Measurements from ENCODE around the gene GALNT9. TPM values are rescaled to one million over a fixed set of nuclear protein-coding genes. Genes with fewer than 3 reads are reported as not detected.

GALNT9 gene
- total RNA-seq, 1 experiment from 2014 or later: not detected

DNA sequence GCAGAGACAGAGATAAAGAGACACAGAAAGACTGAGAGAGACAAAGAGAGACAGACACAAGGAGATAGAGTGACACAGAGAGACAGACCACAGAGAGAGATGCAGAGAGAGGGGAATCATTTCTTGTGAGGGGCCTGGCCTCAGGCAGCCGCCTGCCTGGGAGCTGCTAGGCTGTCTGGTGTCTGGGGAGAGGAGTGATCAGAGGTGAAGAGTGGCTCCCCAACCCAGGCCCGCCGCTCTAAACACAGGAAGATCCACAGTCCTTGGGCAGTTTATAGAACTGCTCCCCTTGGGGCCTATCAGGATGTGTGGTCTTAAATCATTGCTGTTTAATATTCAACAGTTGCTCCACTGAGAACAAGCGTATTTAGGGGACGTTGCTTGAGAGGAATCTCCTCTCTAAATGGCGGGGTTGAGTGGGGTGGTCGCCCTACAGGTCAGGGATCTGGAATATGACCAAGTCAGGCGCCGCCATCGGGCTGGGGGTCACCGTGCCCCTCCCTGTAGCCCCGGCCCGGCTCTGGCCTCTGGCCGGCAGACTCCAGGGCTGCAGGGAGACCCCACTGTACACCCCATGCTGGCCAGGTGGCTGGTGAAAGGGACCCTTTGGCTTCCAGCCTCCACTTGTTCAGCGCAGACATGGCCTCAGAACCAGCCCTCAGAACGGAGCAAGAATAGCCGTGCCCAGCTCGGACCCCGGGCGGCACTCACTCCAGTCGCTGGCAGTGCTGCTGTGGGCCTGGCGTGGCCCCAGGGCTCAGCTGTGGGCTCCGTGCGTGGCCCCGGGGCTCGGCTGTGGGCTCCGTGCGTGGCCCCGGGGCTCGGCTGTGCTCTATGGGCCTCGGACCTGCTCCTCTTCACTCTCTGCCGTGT is 89.4 kb downstream of the GALNT9 start:
- DNase-seq (ENCODE audit: extremely low read depth, low read depth): no peak

DNA sequence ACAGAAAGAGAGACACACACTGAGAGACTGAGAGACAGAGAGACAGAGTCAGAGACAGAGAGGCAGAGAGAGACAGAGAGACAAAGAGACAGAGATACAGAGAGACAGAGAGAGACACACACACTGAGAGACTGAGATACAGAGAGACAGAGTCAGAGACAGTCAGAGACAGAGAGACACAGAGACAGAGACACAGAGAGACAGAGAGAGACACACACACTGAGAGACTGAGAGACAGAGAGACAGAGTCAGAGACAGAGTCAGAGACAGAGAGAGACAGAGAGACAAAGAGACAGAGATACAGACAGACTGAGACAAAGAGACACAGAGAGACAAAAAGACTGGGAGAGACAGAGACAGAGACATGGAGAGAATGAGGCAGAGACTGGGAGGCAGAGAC is 90.0 kb downstream of the GALNT9 start:
- no peak for DNase-seq (ENCODE audit: extremely low read depth, low read depth)

DNA sequence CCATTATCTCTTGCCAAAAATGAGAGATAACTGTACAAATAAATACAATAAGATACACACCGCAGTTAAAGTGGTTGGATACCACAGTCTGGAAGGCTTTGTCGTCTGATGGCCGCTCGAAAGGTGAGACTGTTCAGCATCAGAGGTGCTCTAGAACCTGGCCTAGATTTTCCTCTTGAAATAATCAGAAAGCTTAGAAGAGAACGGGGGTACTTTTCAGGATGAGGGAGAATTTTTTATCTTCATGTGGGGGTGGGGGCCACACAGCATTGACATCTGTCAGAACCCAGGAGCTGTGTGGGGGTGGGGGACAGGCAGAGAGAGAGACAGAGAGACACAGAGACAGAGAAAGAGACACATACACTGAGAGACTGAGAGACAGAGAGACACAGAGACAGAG is 90.5 kb downstream of the GALNT9 start:
- no peak for DNase-seq (ENCODE audit: extremely low read depth, low read depth)

DNA sequence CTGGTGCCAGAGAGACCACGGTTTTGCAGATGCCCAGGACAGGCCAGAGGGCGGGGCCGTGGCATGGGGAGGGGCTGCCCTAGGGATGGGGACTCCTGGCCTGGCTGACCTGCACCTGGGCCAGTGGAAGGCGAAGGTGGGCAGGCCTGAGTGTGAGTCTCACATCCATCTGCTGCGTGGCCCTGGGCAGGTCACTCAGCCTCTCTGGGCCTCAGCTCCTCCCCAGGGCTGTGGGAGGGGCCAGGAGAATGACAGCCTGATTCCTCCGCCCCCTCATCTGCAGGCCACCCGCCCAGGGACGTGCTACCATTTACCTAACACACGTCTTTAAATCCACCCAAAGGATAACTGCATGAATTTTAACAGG is 90.9 kb downstream of the GALNT9 start:
- DNase-seq (ENCODE audit: extremely low read depth, low read depth): no peak

DNA sequence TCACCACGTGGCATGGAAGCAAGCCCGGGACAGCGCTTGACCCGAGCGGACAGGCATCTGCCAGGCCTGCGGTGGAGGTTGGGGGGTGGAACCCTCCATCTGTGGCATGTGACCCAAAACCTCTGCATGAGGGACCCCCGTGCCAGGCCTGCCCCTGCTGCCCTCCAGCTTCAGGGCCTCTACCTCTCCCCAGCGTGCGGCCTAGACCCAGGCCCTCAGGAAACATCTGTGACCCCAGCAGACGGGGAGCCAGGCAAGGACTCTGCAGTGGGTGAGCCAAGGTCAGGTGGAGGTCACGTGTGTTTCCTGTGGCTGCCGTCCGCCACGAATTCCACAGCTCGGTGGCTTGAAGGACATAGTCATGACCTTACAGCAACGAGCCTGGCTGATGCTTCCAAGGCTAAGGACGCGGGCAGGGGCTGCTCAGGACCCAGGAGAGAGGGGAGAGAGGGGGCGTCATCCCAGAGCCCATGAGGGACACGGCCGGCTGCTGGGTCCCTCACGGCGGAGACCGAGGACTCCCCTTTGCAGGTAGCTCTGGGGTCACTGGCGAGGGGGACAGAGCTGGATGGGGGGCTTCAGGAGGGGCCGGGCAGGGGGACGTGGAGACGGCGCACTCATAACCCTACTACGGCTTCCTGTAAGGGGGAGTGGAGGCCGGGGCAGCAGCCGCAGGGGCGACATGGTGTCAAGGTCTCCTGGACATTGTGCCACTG is 91.5 kb downstream of the GALNT9 start:
- DNase-seq (ENCODE audit: extremely low read depth, low read depth): no peak

DNA sequence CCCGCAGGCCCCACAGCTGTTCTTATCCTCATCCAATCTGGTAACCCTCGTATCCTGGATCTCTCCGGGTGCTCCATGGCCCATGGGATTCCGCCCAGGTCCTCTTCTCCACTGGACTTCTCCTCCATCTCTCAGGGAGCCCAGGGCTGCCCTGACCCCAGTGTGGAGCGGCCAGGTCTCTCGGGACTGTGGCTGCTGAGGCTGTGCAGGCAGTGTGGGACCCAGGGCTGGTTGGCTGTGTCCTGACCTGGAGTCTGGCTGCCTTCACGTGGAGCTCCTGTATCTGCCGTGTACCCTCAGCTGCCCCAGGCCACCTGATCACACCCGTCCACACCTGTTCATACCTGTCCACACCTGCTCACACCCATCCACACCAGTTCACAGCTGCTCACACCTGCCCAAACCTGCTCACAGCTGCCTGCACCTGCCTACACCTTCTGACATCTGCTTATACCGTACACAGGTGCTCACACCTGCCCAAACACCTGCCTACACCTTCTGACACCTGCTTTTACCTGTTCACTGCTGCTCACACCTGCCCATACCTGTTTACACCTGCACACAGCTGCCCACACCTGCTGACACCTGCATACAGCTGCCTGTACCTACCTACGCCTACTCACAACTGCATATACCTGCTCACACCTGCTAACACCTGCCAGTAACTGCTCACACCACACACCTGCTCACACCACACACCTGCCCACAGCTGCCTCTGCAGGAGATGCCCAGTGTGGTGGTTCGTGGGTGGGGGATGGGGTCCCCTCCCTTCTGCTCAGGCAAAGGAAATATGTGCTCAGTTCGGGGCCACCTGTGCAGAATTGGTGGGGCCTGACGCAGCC is 92.2 kb downstream of the GALNT9 start:
- no peak for DNase-seq (ENCODE audit: extremely low read depth, low read depth)

DNA sequence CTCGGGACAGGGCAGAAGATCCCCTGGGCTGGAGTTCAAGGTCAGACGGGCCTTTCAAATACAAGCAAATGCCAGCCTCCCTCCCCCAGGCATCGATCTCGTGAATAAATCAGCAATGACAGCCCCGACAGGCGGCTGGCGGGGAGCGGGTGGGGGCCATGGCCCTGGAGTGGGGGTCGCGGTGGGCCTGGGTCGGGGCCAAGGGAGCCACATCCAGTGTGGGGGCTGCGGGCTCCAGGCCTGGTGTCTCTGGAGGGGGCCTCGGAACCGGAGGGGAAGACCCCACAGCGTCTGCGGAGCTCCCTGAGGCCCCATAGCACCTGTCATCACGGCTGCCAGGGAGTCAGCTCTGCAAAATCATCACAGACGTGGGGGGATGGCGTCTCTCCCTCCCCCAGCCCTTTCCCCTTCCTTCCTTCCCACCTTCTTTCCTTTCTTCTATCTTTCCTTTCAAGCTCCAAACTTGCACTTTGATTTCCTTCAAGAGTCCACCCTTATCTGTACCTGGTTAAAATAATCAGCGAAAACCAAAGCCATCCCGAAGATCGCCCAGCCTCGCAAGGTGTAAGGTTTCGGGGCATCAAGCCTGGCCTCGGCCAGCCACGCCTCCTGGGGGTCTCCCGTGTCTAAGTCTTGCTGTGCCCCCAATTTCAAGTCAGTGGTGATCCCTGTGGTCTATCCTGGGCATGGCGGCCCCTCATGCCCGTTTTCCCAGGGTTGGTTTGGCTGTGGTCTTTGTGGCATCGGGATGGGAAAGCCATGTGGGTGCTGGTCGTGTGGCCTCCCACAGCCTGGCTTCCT is 93.1 kb downstream of the GALNT9 start:
- DNase-seq (ENCODE audit: extremely low read depth, low read depth): no peak

DNA sequence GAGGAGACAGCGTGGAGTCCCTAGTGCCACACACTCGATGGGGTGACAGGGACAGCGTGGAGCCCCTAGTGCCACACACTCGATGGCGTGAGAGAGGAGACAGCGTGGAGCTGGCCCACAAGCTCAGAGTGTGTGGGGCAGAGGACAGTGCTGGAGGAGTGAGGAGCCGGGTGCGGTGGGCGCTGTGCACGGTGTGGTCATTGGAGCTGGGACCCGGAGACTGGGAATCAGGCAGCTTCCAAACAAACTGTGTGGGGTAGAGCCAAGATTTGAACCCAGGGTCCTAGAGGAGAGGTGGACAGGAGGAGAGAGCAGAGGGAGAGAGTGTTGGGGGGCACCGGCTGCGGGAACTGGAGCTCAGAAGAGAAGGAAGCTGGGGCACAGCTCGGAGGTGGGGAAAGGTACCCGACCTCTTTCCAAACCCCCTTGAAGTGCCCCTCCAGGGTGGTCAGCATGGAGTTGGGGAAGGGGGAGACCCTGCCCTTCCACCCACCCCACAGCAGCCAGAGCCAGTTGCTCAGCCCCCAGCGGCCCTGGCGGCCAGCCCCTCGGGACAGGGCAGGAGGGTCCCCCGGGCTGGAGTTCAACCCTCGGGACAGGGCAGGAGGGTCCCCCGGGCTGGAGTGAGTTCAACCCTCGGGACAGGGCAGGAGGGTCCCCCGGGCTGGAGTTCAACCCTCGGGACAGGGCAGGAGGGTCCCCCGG is 94.1 kb downstream of the GALNT9 start:
- no peak for DNase-seq (ENCODE audit: extremely low read depth, low read depth)

DNA sequence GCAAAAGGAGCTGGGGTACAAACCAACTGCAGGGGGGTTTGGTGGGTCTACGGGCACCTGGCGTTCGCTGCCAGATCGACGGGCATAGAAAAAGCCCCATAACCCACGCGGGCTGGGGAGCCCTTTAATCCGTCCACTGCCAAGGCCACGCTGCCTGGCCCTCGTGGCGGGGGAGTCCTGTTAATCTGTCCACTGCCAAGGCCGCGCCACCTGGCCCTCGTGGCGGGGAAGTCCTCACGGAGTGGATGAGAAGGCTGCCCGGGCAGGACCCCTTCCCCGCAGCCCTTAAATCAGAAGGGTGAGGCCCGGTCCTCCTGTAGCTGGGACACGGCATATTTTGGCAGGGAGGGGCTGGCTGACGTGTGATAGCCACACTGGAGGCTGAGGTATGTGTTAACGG is 99.0 kb downstream of the GALNT9 start:
- DNase-seq (ENCODE audit: extremely low read depth, low read depth): no peak

DNA sequence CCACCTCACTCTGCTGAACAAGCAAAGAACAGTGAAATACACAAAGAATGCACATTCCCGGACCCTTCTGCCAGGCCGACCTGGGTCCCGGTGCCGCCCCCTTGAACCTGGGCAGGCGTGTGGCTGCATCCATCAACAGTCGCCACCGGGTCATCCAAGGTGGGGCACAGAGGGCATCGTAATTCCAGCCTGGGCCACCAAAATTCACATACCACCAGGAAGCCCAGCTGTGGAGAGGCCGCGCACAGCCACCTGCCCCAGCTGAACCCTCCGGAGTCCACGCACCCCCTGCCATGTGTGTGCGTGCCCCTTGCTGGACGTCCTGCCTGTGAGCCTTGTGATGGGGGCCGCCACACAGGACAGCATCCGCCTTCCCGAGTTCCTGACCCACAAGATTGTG is 99.5 kb downstream of the GALNT9 start:
- no peak for DNase-seq (ENCODE audit: extremely low read depth, low read depth)

DNA sequence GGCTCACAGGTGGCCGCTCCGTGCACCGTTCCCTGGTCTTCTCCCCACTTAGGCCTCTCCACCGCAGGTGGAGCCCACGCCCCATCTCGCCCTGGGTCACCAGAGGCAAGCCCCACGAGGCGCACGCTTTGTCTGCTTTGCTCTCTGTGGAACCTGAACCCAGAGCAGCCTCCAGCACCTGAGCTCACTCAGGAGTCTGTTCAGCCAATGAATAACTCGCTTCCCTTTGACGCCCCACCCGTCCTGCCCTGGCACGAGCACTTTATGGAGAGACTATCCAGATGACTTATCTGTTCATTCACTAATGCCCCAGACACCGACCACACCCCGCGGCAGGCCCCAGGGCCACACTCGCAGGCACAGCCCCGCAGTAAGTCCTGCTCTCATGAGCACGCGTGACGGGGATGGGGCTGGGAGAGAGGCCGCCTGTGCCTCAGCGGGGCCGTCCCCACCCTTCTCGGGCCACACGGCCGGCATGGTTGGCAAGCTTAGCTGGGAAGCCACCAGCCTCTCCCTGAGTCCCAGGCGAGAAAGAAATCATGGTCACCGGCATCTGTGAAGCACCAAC is 100.1 kb downstream of the GALNT9 start:
- DNase-seq (ENCODE audit: extremely low read depth, low read depth): no peak

DNA sequence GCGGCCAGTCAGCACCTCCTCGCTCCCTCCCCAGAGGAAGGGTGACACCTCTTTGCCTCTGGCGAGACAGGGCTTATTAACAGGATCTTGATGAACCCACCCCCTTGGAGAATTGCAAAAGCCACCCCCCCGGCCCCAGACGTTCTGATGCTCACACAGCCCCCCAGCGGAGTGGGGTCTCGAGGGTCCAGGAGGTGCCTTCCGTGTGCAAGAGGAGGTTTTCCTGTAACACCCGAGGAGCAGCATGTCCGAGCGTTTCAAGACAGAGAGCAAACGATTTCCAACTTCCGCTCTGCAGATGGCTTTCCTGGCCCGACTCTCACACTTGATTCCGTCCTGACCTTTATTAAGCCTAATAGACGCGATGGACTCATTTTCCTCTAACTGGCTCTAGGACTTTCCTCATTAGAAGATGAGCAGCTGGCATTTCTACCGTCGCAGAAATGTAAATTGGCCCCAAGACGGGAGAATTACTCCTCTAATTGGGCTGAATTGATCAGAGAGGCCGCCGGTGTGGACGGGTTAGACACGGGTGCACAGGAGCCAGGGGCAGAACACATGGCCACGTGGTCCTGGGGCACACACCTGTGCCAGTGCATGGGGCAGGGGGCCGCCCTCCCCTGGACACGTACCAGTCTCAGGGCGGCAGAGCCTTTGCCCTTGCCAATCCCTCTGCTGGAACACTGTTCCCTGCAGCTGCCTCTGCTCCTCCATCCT is 100.8 kb downstream of the GALNT9 start:
- no peak for DNase-seq (ENCODE audit: extremely low read depth, low read depth)

DNA sequence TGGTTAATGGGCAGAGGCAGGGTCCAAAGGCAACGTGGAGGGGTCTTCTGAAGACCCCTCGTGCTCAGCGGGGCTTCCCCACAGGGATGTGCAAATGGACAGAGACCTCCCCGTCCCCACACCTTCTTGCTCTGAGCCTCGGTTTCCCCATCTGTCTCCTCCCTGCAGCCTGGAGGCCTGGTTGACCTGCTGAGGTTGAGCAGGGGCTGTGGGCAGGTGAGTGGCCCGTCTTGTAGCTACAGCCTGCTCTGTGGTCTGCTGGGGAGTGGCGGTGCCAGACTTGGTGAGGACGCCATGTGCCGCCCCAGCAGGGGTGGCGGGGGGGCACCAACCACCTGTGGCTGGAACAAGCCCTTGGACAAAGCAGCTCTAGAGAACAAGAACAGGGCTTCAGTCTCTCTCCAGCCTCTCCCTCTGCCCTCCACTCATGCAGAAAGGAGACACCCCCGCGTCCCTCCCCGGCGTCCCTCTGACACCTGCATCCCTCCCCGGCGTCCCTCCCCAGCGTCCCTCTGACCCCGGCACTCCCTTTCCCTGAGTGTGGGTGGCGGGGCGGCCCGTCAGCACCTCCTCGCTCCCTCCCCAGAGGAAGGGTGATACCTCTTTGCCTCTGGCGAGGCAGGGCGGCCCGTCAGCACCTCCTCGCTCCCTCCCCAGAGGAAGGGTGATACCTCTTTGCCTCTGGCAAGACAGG is 101.5 kb downstream of the GALNT9 start:
- DNase-seq (ENCODE audit: extremely low read depth, low read depth): no peak

DNA sequence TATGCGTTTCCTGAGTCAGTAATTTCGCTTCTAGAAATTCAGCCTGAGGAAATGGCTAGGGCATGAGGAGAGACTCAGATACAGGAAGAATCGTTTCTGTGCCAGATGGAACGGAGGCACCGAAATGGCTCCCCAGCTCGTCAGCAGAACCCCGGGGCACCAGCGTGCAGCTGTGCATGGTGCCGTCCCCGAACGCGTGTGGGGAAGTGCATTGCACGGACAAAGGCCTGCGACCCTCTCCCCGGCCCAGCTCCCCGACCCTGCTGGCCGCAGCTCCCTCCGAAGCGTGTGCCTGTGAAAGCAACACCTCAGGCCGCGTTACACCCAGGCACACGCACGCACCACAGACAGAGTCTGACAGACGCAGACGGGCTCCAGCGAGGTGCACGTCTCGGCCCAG is 102.3 kb downstream of the GALNT9 start:
- no peak for DNase-seq (ENCODE audit: extremely low read depth, low read depth)

DNA sequence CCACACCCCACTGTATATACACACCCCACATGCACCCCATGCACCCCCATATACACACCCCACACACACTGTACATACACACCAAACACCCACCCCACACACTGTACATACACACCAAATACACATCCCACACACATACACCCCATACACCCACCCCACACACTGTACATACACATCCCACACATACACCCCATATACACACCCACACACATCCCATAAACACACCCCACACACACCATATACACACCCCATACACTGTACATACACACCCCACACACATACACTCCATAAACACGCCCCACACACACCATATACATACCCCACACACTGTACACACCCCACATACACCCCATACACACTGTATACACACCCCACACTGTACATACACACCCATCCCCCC is 102.8 kb downstream of the GALNT9 start:
- no peak for DNase-seq (ENCODE audit: extremely low read depth, low read depth)

DNA sequence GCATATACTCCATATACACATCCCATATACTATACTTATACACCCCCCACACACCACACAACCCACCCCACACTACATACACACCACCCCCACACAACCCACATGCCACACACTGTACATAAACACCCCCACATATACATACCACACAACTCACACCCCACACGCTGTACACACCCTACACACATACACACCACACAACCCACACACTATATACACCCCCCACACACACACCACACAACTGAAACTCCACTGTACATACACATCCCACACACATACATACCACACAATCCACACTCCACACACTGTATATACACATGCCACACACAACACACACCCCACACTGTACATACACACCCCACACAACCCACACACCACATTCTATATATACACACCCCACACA is 104.2 kb downstream of the GALNT9 start:
- no peak for DNase-seq (ENCODE audit: extremely low read depth, low read depth)

DNA sequence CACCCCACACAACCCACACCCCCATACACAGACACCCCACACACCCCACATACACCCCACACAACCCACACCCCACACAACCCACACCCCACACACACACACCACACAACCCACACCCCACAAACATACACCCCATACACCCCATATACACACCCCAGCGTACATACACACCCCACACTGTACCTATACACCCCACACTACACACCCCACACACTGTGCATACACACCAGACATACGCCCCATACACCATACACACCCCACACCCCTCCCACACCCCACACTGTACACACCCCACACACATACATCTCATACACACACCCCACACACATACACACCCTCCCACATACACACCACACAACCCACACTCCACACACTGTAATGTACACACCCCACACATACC is 104.9 kb downstream of the GALNT9 start:
- DNase-seq (ENCODE audit: extremely low read depth, low read depth): no peak

DNA sequence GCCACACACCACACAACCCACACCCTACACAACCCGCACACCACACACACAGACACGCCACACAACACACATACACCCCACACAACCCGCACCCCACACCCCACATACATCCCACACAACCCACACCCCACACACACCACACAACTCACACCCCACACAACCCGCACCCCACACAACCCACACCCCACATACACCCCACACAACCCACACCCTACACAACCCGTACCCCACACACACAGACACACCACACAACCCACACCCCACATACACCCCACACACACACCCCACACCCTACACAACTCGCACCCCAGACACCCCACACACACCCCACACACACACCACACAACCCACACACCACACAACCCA is 106.6 kb downstream of the GALNT9 start:
- DNase-seq (ENCODE audit: extremely low read depth, low read depth): no peak
